Lung (tissue), 12 donors: Measurements from ENCODE around the gene C10orf120. TPM values are rescaled to one million over a fixed set of nuclear protein-coding genes. Genes with fewer than 3 reads are reported as not detected.

Experiments
- ATAC-seq: fragments of 200-7000 bp; cut with Tn5 transposase; one replicate; pipeline ENCODE4 v1.9.1; 2020; ENCODE audit warnings: moderate number of reproducible peaks; ENCODE audit not compliant: insufficient read depth, low FRiP score
- DNase-seq, 3 donors: peaks; one replicate each; pipeline ENCODE4 v3.0.0-alpha.2; 2013 to 2017
- H3K27ac ChIP-seq, 2 donors: one replicate each; pipeline ENCODE4 v1.5.1; 2013; ENCODE audit warnings: mild to moderate bottlenecking in 2 of 2, moderate library complexity in 2 of 2, control low read depth in 1 of 2, inconsistent platforms in 1 of 2, low read depth in 1 of 2, low read length in 1 of 2
- H3K27me3 ChIP-seq, 3 donors: one replicate each; pipeline ENCODE4 v1.5.1; 2013; ENCODE audit warnings: low read length in 2 of 3; ENCODE audit not compliant: control insufficient read depth in 3 of 3, insufficient read depth in 3 of 3
- H3K36me3 ChIP-seq, 4 donors: one replicate each; pipeline ENCODE4 v1.5.1; 2013; ENCODE audit warnings: low read length in 4 of 4, mild to moderate bottlenecking in 1 of 4, moderate library complexity in 1 of 4; ENCODE audit not compliant: control insufficient read depth in 4 of 4, insufficient read depth in 4 of 4
- H3K4me1 ChIP-seq, 5 donors: one replicate each; pipeline ENCODE4 v1.5.1; 2013; ENCODE audit warnings: low read length in 5 of 5, mild to moderate bottlenecking in 2 of 5, moderate library complexity in 1 of 5; ENCODE audit not compliant: control insufficient read depth in 5 of 5, insufficient read depth in 5 of 5
- H3K4me3 ChIP-seq: one replicate; pipeline ENCODE4 v1.5.1; 2013; ENCODE audit warnings: mild to moderate bottlenecking, control low read depth, moderate library complexity
- H3K9ac ChIP-seq, 2 donors: one replicate each; pipeline ENCODE4 v1.5.1; 2013; ENCODE audit warnings: low read length in 2 of 2, control low read depth in 1 of 2; ENCODE audit not compliant: insufficient read depth in 1 of 2
- H3K9me3 ChIP-seq, 4 donors: one replicate each; pipeline ENCODE4 v1.5.1; 2013; ENCODE audit warnings: low read length in 3 of 4, mild to moderate bottlenecking in 1 of 4, moderate library complexity in 1 of 4; ENCODE audit not compliant: control insufficient read depth in 4 of 4, insufficient read depth in 3 of 4
- WGBS, 2 donors: extraction: QIAGEN DNeasy Blood & Tissue Kit; methylation state at CpG; one replicate each; pipeline ENCODE4 v1.1.7; 2013; 5-methylcytosine and 5-hydroxymethylcytosine counted together
- polyA plus RNA-seq, 2 donors: library from polyadenylated mRNA; stranded (reverse); fragments of 200-250 nt; gene quantifications; one replicate each; pipeline ENCODE4 v1.2.1, GENCODE V29; 2013
- total RNA-seq, 2 donors: library from RNA; depleted of rRNA in 1 of 2; stranded (reverse); fragments of >200 nt in 1 of 2; gene quantifications; one replicate each; pipeline ENCODE4 v1.2.1, GENCODE V29; 2014 to 2021
- TF ChIP-seq, protein P1 (sequence below): IDR thresholded peaks from 2 replicates; pipeline ENCODE4 v1.5.1; 2012; ENCODE audit warnings: mild to moderate bottlenecking; ENCODE audit errors: control extremely low read depth, extremely low read depth
- donor health status: control.
- donor health status: control.
- donor health status: Bipolar disorder and iron deficiency.
- donor health status: healthy.
- donor health status: DM: yes; HTN: yes; CAD: no.

The C10orf120 gene
- total and polyA plus RNA-seq, 4 donors, result not detected

DNA sequence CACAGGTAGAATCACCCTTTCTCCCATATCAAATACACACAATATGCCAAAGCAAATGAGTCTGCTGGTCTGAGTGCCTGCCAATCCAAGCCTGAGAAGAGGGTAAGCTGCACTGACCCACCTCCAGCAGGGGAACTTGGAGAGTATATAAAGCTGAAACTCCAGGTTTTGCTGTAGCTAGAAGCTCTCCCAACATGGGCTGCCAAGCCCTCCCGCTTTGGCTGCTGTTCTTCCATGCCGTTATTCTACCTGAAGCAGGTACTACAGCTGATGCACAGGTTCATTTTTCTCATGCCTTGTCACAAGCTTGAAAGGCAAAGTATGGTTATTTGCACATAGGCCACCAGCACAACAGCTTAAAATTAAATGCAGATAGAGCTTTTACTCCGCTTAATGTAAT is 21.5 kb upstream of the C10orf120 start:
- Histone ChIP-seq H3K9ac (no peak overlapping the region), H3K9me3 (no peaks in the 10 kb centered on the region), H3K27me3 (peaks cover 0 to 3% (median 0%) of the 10 kb centered on the region in 3 donors), H3K27ac (no peak overlapping the region), H3K36me3 (no peaks in the 10 kb centered on the region), H3K4me1 (no peaks in the 10 kb centered on the region), H3K4me3 (no peak overlapping the region)
- ATAC-seq (no peak), DNase-seq (no peak)
- WGBS, 2 donors, result 80 to 89% methylated on average over 3 of the region's 3 CpGs
- TF ChIP-seq, protein P1, sequence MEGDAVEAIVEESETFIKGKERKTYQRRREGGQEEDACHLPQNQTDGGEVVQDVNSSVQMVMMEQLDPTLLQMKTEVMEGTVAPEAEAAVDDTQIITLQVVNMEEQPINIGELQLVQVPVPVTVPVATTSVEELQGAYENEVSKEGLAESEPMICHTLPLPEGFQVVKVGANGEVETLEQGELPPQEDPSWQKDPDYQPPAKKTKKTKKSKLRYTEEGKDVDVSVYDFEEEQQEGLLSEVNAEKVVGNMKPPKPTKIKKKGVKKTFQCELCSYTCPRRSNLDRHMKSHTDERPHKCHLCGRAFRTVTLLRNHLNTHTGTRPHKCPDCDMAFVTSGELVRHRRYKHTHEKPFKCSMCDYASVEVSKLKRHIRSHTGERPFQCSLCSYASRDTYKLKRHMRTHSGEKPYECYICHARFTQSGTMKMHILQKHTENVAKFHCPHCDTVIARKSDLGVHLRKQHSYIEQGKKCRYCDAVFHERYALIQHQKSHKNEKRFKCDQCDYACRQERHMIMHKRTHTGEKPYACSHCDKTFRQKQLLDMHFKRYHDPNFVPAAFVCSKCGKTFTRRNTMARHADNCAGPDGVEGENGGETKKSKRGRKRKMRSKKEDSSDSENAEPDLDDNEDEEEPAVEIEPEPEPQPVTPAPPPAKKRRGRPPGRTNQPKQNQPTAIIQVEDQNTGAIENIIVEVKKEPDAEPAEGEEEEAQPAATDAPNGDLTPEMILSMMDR, result no peak

DNA sequence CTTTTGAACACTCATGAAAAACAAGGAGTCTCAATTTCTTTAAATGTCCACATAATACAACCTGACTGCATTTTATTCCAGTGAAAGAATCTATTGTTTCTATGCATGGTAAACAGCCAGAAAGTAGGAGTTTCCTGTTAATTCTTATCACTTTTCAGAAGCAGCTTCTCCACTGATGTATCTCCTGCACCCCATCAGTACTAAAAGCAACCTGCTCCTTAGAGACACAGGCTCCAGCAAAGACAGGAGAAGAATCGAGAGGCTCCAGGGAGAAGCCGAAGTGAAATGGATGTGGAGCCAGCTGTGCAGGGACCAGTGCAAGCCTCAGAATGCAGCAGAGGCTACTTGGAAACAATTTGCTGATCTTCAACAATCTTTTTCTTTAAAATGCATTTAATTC is 16.4 kb upstream of the C10orf120 start:
- no peaks in the 10 kb centered on the region for H3K36me3 ChIP-seq
- TF ChIP-seq, protein P1, result no peak
- H3K4me1 ChIP-seq, result no peaks in the 10 kb centered on the region
- no peak overlapping the region for H3K9ac ChIP-seq
- ATAC-seq, result no peak
- H3K27ac ChIP-seq, result no peak overlapping the region
- H3K4me3 ChIP-seq, result no peak overlapping the region
- peaks cover 0 to 3% (median 0%) of the 10 kb centered on the region in 3 donors for H3K27me3 ChIP-seq
- DNase-seq, result no peak
- WGBS, 2 donors, result 78 to 86% methylated on average over 2 of the region's 2 CpGs
- peaks cover 0 to 4% (median 0%) of the 10 kb centered on the region in 4 donors for H3K9me3 ChIP-seq

DNA sequence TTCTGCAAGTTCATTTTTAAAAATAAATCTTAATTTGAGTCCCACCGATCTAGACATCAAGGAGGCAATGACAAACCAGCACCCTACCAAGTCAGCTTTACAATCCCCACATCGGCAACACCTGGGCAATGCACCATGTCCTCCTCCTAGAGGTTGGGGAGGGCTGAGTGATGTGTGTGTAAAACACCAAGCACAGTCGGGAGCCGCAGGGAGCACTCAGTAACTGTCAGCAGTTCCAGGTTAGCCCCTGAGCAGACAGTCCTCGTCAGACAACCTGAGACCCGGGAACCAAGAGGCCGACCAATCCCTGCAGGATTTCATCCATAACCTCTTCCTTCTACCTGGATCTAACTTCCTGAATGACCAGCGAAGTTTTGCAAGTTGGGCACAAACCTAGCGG is 15.9 kb upstream of the C10orf120 start:
- peaks cover 0 to 4% (median 0%) of the 10 kb centered on the region in 4 donors for H3K9me3 ChIP-seq
- WGBS, 2 donors, result 65 to 69% methylated on average over 9 of the region's 9 CpGs
- H3K4me1 ChIP-seq, result no peaks in the 10 kb centered on the region
- TF ChIP-seq, protein P1, result no peak
- no peak overlapping the region for H3K4me3 ChIP-seq
- ATAC-seq (no peak), DNase-seq (no peak)
- H3K9ac ChIP-seq, result no peak overlapping the region
- peaks cover 0 to 3% (median 0%) of the 10 kb centered on the region in 3 donors for H3K27me3 ChIP-seq
- H3K36me3 ChIP-seq, result no peaks in the 10 kb centered on the region
- no peak overlapping the region for H3K27ac ChIP-seq

DNA sequence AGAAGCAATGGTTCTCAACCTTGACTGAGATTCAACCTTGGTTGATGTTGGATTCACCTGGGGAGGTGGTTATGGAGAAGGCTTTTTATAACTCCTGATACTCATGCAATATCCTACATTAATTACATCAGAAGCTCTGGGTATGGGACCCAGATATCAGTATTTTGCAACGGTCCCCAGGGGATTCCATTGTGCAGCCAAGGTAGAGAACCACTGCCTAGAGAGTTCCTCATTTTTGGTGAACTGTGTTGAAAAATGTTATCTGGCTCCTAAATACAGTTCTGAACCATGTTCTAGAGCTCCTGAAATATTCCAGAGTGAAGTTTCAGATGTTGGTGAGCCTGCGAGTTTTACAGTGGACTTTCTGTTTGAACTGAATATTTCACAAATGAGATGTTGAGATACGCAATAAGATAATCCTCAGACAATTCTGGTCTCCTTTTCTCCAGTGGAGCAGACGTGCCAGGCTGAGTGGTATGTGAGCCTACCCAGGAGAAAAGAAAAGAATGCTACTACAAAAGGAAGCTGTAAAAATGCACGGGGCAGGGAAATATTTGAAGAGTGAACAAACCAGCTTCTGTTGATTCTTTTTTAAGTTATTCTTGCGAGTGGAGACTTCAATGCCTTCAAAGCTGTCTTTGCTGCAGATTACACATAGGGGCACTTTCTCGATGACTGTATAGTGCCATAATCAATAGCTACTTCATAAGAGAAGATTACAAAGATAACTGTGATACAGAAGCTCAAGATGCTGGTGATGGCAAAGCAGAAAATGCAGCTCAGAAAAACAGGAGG is 13.6 kb upstream of the C10orf120 start:
- Histone ChIP-seq H3K36me3 (no peaks in the 10 kb centered on the region), H3K4me3 (no peak overlapping the region), H3K9me3 (peaks cover 0 to 4% (median 0%) of the 10 kb centered on the region in 4 donors), H3K27ac (no peak overlapping the region), H3K4me1 (no peaks in the 10 kb centered on the region), H3K27me3 (no peaks in the 10 kb centered on the region), H3K9ac (no peak overlapping the region)
- DNase-seq (no peak), ATAC-seq (no peak)
- WGBS, 2 donors, result 59 to 76% methylated on average over 7 of the region's 7 CpGs
- TF ChIP-seq, protein P1, result no peak
